Ascending aorta (tissue), 2 donors: Measurements from ENCODE around the gene ERICH4. TPM values are rescaled to one million over a fixed set of nuclear protein-coding genes. Genes with fewer than 3 reads are reported as not detected.
A peak's percentile ranks its signal among the peaks of the same experiment; 100 is the strongest.

Source experiments
- DNase-seq, 2 donors: peaks; one replicate each; pipeline ENCODE4 v3.0.0-alpha.2; 2019; ENCODE audit warnings: low spot score in 2 of 2
- H3K27ac ChIP-seq, 2 donors: fragments of 200-600 bp; sonication (generic); one replicate each; pipeline ENCODE4 v1.5.1; 2016 to 2017; ENCODE audit warnings: mild to moderate bottlenecking in 1 of 2
- H3K27me3 ChIP-seq: fragments of 200-600 bp; sonication (generic); one replicate; pipeline ENCODE4 v1.5.1; 2017
- H3K36me3 ChIP-seq, 2 donors: fragments of 200-600 bp; sonication (generic); one replicate each; pipeline ENCODE4 v1.5.1; 2016
- H3K4me1 ChIP-seq, 2 donors: fragments of 200-600 bp; sonication (generic); one replicate each; pipeline ENCODE4 v1.5.1; 2016 to 2017; ENCODE audit warnings: mild to moderate bottlenecking in 1 of 2
- H3K4me3 ChIP-seq, 2 donors: fragments of 200-600 bp; sonication (generic); one replicate each; pipeline ENCODE4 v1.5.1; 2016 to 2017; ENCODE audit warnings: mild to moderate bottlenecking in 1 of 2
- H3K9me3 ChIP-seq, 2 donors: fragments of 200-600 bp; sonication (generic); one replicate each; pipeline ENCODE4 v1.5.1; 2016
- CTCF ChIP-seq, 3 experiments: fragments of 200-600 bp in 2 of 3; fragments of 450-650 bp in 1 of 3; sonication (generic) in 2 of 3; IDR thresholded peaks; one replicate each; pipeline ENCODE4 v1.5.1; 2016 to 2019; ENCODE audit warnings: antibody characterized with exemption in 3 of 3, mild to moderate bottlenecking in 1 of 3, moderate library complexity in 1 of 3
- intact Hi-C: fragments of 100-400 bp; cut with DNase I; formaldehyde crosslinking; loops from one replicate; pipeline ENCODE4 v1.15.1; 2023
- total RNA-seq: library from RNA; depleted of rRNA; stranded (reverse); fragments of >200 nt; gene quantifications from one replicate; pipeline ENCODE4 v1.1.0, GENCODE V29; 2016

The ERICH4 gene
- total RNA-seq, result not detected

DNA sequence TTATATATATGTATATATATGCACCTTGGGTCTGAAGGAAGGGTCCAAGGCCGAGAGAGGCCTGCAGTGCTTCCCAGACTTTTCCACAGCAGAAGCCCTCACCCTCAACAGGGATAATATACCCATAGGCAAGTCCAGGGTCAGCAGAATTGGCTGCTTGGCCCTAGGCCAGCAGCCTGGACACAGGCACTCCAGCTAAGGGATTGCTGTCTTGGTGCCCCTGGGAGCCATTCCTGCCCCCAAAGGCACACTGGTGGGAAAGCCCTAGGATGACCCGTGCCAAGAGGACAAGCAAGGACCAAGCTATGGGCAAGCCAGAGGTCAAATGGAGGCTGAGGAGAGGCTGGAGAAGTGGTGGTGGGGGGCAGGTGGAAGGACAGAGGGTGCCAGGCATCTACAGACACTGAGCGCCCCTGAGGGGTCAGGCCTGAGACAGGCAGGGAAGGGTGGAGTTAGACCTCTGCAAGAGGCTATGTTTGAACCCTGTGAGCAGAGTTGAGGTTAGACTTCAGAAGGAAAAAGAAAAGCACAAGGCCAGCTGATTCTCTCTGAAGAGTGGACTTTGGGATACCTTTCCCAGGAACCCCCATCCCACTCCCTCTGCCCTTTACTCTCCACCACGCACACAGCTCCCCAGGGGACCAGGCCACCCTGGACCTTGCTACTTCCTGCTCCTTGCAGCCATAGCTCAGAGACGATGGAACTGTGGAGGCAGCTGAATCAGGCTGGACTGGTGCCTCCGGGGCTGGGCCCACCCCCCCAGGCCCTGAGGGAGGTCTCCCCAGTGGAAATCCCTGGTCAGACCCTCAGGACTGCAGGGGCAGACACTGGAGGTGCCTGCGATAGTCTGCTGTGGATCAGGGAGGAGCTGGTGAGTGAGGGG is at the start of gene ERICH4:
Gene ERICH4 (plus strand): TSS at position 684 of the 883 bp plus-strand sequence. CDS start 14 bp downstream, at position 698.
- DNase-seq, result no peak
- Histone ChIP-seq H3K27me3 (no peaks in the 10 kb centered on the region), H3K27ac (no peak within 1 kb of the TSS), H3K36me3 (peaks cover 0 to 5% of the 10 kb centered on the region in 2 donors), H3K9me3 (no peaks in the 10 kb centered on the region), H3K4me3 (no peak within 1 kb of the TSS), H3K4me1 (no peaks in the 10 kb centered on the region)
- intact Hi-C loops, result no loop called here
- TF ChIP-seq CTCF (IDR thresholded peaks at IDR 0.05), result no peak

DNA sequence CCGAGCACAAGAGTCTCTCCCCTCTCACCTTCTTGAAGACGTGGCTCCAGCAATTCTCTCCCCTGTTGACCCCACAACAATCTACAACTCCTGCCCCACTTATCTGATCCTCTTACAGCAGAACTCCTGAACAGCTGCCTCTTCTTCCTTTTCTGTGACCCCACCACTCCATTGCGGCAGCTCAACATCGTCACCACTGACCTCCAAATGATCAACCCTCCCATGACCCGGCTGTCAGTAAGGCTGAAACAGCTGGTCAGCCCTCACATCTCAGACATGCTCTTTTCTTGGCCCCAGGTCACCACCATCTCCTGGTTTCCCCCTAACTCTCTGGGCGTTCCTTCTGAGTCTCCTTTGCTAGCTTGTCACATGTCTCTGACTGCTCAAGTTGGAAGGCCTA is 47.6 kb upstream of the ERICH4 start:
- Histone ChIP-seq H3K27ac (no peak overlapping the region), H3K27me3 (no peaks in the 10 kb centered on the region), H3K4me3 (no peak overlapping the region), H3K4me1 (peaks cover 7 to 9% of the 10 kb centered on the region in 2 donors), H3K36me3 (peaks cover 11 to 16% of the 10 kb centered on the region in 2 donors), H3K9me3 (no peaks in the 10 kb centered on the region)
- intact Hi-C loops, result no loop called here
- TF ChIP-seq CTCF (IDR thresholded peaks at IDR 0.05), result no peak
- no peak for DNase-seq

DNA sequence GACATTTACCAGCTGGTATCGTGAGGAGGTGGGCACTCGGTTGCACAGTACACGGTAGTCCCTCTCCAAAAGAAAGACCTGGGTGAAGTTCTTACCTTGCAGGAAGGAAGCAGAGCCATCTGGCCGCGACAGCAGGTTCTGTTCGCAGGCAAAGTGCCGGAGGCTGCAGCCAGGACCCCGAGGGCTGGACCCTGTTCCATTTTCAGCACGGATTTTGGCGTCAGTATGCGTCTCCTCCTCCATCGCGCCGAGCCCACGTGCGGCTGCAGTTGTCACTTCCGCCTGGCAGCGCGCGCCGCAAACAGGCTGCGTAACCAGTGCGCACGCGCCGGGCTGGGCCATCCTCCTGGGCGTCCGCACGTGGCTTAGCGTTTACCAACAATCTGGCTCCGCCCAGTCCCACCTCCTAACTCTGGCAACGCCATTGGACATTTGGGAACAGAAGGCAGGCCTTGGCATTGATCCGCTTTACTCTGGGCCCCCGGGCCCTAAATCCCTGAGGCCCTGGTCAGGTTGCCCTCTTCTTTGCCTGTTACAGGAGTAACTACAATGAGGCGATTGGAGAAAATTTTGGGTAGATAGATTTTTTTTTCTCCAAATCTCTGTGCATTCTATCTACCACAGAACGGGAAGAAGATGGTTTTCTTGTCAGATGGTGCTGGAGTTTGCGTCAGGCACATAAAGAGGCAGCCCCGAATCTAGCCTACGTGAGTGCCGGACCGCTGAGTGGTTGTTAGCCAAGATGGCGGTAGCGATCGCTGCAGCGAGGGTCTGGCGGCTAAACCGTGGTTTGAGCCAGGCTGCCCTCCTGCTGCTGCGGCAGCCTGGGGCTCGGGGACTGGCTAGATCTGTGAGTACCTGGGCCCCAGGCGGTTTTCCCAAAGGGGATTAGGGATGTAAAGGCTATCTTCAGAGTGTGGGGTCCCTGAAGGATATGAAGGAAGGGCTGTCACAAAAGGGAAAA is 45.6 kb upstream of the ERICH4 start, which contains the start of the genes BCKDHA and EXOSC5:
Gene BCKDHA (plus strand): TSS at position 733 of the 964 bp plus-strand sequence. CDS start 10 bp downstream, at position 743.
Gene EXOSC5 (minus strand): TSS at position 274 of the 964 bp plus-strand sequence. CDS start 31 bp downstream, at position 243.
- peak; percentile 98 to 100 for DNase-seq
- H3K36me3 ChIP-seq, result no peaks in the 10 kb centered on the region
- intact Hi-C loops, result loop anchor here (1.0 kb wide), 4 partner anchors 21 to 42 kb away; partner anchors contain the start of genes B3GNT8, DMAC2 and TMEM91
- no peaks in the 10 kb centered on the region for H3K27me3 ChIP-seq
- H3K9me3 ChIP-seq, result no peaks in the 10 kb centered on the region
- peak in 1 of 3 experiments; percentile 3 for TF ChIP-seq CTCF (IDR thresholded peaks at IDR 0.05)
- peak within 1 kb of the TSS; percentile 83 to 86 for H3K27ac ChIP-seq
- H3K4me3 ChIP-seq, result peak within 1 kb of the TSS; percentile 72 to 95
- H3K4me1 ChIP-seq, result peaks cover 7 to 9% of the 10 kb centered on the region in 2 donors

- no peaks in the 10 kb centered on the region for H3K27me3 ChIP-seq
- H3K9me3 ChIP-seq, result no peaks in the 10 kb centered on the region
- peaks cover 7 to 9% of the 10 kb centered on the region in 2 donors for H3K4me1 ChIP-seq
- H3K27ac ChIP-seq, result peak overlapping the region; percentile 83 to 86
- TF ChIP-seq CTCF (IDR thresholded peaks at IDR 0.05), result no peak
- H3K36me3 ChIP-seq, result no peaks in the 10 kb centered on the region
- H3K4me3 ChIP-seq, result peak overlapping the region; percentile 72 to 95
- intact Hi-C loops, result no loop called here
- DNase-seq, result no peak
These were observed 44.9 kb upstream of the ERICH4 start for GRCh38 chr19:41398050-41398418.

DNA sequence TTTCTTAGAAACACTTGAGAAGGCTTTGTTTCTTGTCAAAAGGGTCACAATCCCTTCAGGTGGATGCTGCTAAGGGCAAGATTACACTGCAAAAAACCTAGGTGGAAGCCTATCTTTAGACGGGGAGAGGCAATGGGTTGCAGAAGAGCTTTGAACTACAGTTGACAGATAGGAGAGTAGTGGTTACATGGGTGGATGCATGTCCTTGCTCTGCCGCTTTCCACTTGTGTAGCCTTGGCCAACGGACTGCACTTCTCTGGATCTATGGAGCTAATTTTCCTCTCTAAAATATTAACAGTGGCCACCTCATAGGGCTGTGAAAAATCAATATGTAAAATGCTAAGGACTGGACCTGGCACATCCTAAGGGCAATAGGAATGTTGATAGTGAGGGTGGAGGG is 44.4 kb upstream of the ERICH4 start:
- H3K27me3 ChIP-seq, result no peaks in the 10 kb centered on the region
- intact Hi-C loops, result no loop called here
- H3K27ac ChIP-seq, result no peak overlapping the region
- DNase-seq, result no peak
- H3K4me3 ChIP-seq, result peak overlapping the region; percentile 72 to 95
- H3K36me3 ChIP-seq, result peaks cover 0 to 2% of the 10 kb centered on the region in 2 donors
- peaks cover 7 to 9% of the 10 kb centered on the region in 2 donors for H3K4me1 ChIP-seq
- TF ChIP-seq CTCF (IDR thresholded peaks at IDR 0.05), result no peak
- H3K9me3 ChIP-seq, result no peaks in the 10 kb centered on the region
